ENCODE results near the gene SRD5A2.

GRCh38 chr2:31517442-31518203 is 63.1 kb downstream of the SRD5A2 start:
- TF ChIP-seq EZH2phosphoT487 (IDR thresholded peaks at IDR 0.05; ENCODE audit: insufficient read depth, low read depth) = no peak
- TF ChIP-seq EZH2 (IDR thresholded peaks at IDR 0.05; ENCODE audit: insufficient read depth, poor library complexity, severe bottlenecking) = no peak
